CD4-positive, alpha-beta T cell (primary cell): Measurements from ENCODE around the gene VWA7. TPM values are rescaled to one million over a fixed set of nuclear protein-coding genes. Genes with fewer than 3 reads are reported as not detected.

Experiments
- ATAC-seq: fragments of 200-7000 bp; cut with Tn5 transposase; one replicate; pipeline ENCODE4 v1.10.0; 2022; ENCODE audit warnings: mild to moderate bottlenecking; ENCODE audit not compliant: poor library complexity
- CTCF ChIA-PET: fragments of 350-600 bp; sonication (Branson Sonifier 250); formaldehyde crosslinking; loops from one replicate; lab custom pipeline; 2021; ENCODE audit warnings: antibody characterized with exemption, inconsistent platforms; lab: Charles Lee
- POLR2A ChIA-PET: fragments of 350-600 bp; sonication (Branson Sonifier 250); formaldehyde crosslinking; loops from one replicate; lab custom pipeline; 2021; ENCODE audit warnings: antibody characterized with exemption, inconsistent platforms; lab: Charles Lee
- DNase-seq, 14 experiments: peaks; one replicate each; pipeline ENCODE4 v3.0.0-alpha.2; 2013 to 2020; ENCODE audit warnings: mixed read lengths in 2 of 14
- H3K27ac ChIP-seq, 2 donors: one replicate each; pipeline versions ENCODE4 v1.5.1 to v1.7.0; 2013; ENCODE audit warnings: low read length in 2 of 2, low read depth in 1 of 2, mild to moderate bottlenecking in 1 of 2
- H3K27me3 ChIP-seq, 2 experiments: 1 replicate in 1 of 2; 2 replicates in 1 of 2; pipeline versions ENCODE4 v1.6.1 to v1.7.0; 2013; ENCODE audit warnings: low read length in 2 of 2, control low read depth in 1 of 2, mild to moderate bottlenecking in 1 of 2, moderate library complexity in 1 of 2; ENCODE audit not compliant: insufficient read depth in 2 of 2, control insufficient read depth in 1 of 2
- H3K36me3 ChIP-seq: one replicate; pipeline ENCODE4 v1.6.1; 2013; ENCODE audit warnings: low read length, control low read depth; ENCODE audit not compliant: insufficient read depth
- H3K4me1 ChIP-seq: one replicate; pipeline ENCODE4 v1.6.1; 2013; ENCODE audit warnings: low read length, control low read depth; ENCODE audit not compliant: insufficient read depth
- H3K4me3 ChIP-seq: one replicate; pipeline ENCODE4 v1.5.1; 2013; ENCODE audit warnings: mild to moderate bottlenecking, low read length, moderate library complexity
- H3K9me3 ChIP-seq, 2 experiments: 1 replicate in 1 of 2; 2 replicates in 1 of 2; pipeline versions ENCODE4 v1.6.1 to v1.7.0; 2013; ENCODE audit warnings: low read length in 2 of 2, mild to moderate bottlenecking in 2 of 2, control low read depth in 1 of 2, moderate library complexity in 1 of 2; ENCODE audit not compliant: control insufficient read depth in 1 of 2, insufficient read depth in 1 of 2
- H3K27ac Mint-ChIP-seq: one replicate; pipeline ENCODE4 v1.8.0; 2020; ENCODE audit warnings: mixed read lengths
- H3K27me3 Mint-ChIP-seq: one replicate; pipeline ENCODE4 v1.8.0; 2021; ENCODE audit warnings: mixed read lengths
- H3K36me3 Mint-ChIP-seq: one replicate; pipeline ENCODE4 v1.8.0; 2021; ENCODE audit warnings: low read depth, mixed read lengths
- H3K4me1 Mint-ChIP-seq: one replicate; pipeline ENCODE4 v1.8.0; 2021; ENCODE audit warnings: low read depth, mixed read lengths
- H3K4me3 Mint-ChIP-seq: one replicate; pipeline ENCODE4 v1.8.0; 2020; ENCODE audit warnings: mild to moderate bottlenecking, mixed read lengths
- H3K9me3 Mint-ChIP-seq: one replicate; pipeline ENCODE4 v1.8.0; 2020; ENCODE audit warnings: mixed read lengths
- intact Hi-C, 2 experiments: fragments of 100-400 bp; cut with DNase I in 1 of 2; cut with micrococcal nuclease in 1 of 2; formaldehyde crosslinking; loops; one replicate each; pipeline versions ENCODE4 v1.15.1 to v1.9.0; 2023 to 2025; cut with DNase I, micrococcal nuclease
- total RNA-seq, 174 experiments: library from RNA in 2 of 174; stranded (reverse) in 2 of 174; gene quantifications; one replicate each; pipeline ENCODE4 v1.2.3 and lab custom pipeline; 2021 to 2026
- TF ChIP-seq, protein P1 (sequence below): fragments of 200-600 bp; IDR thresholded peaks from one replicate; pipeline ENCODE4 v1.8.0; 2022; ENCODE audit warnings: antibody characterized with exemption, mild to moderate bottlenecking

VWA7 gene
- total RNA-seq, 2 experiments from 2014 or later: 1.7 TPM

DNA sequence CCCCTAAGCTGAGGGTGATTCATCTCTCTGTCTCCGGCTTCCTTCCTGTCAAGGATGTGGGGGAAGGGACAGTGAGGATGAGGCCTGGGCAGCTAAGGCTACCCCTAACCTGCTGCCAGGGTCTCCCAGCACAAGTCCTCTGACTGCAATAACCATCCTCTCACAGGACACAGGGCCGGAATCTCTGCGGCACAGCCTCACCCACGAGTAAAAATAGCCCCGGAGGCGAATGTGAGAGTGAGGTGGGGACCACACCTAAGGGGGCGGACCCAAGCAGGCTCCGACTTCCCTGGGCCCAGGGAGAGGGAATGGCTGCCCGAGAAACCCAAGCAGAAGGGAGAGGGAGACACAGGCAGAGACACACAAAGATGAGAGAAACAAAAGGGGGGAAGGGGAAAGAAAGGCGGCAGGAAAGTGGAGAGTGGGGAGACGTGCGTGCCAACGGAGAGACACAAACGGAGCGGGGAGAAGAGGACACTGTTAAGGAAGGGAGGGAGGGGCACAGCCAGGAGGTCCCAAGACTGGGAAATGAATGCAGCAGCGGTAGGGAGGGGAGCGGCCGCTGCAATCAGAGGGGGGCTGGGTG, 42.2 kb downstream of the VWA7 start:
- TF ChIP-seq, protein P1, sequence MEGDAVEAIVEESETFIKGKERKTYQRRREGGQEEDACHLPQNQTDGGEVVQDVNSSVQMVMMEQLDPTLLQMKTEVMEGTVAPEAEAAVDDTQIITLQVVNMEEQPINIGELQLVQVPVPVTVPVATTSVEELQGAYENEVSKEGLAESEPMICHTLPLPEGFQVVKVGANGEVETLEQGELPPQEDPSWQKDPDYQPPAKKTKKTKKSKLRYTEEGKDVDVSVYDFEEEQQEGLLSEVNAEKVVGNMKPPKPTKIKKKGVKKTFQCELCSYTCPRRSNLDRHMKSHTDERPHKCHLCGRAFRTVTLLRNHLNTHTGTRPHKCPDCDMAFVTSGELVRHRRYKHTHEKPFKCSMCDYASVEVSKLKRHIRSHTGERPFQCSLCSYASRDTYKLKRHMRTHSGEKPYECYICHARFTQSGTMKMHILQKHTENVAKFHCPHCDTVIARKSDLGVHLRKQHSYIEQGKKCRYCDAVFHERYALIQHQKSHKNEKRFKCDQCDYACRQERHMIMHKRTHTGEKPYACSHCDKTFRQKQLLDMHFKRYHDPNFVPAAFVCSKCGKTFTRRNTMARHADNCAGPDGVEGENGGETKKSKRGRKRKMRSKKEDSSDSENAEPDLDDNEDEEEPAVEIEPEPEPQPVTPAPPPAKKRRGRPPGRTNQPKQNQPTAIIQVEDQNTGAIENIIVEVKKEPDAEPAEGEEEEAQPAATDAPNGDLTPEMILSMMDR: no peak
- CTCF ChIA-PET: interaction anchor here (2.0 kb wide), 1 partner anchor 35 kb away, joined by 4 read pairs; no protein-coding TSS in a partner anchor
- POLR2A ChIA-PET: interaction anchor here (0.5 to 1.9 kb wide), 6 partner anchors 63 to 1120 kb away, joined by 3 to 12 read pairs (median 4); partner anchors contain the start of genes HSPA1A, HSPA1B and HSPA1L
- Histone ChIP-seq H3K4me3 (peak overlapping the region; percentile 75), H3K27ac (peak overlapping the region; percentile 89 to 90), H3K36me3 (peaks cover 39% of the 10 kb centered on the region), H3K4me1 (peaks cover 73% of the 10 kb centered on the region), H3K27me3 (no peaks in the 10 kb centered on the region), H3K9me3 (no peaks in the 10 kb centered on the region)
- Mint-ChIP-seq H3K36me3 (peaks cover 63% of the 10 kb centered on the region), H3K4me1 (peaks cover 87% of the 10 kb centered on the region), H3K4me3 (peak overlapping the region; percentile 90), H3K27me3 (no peaks in the 10 kb centered on the region), H3K27ac (peak overlapping the region; percentile 85), H3K9me3 (no peaks in the 10 kb centered on the region)
- intact Hi-C loops: loop anchor here in 1 of 2 experiments (5.0 kb wide), 2 partner anchors 33 to 82 kb away; partner anchors contain the start of genes ABHD16A, HSPA1A and HSPA1L
- DNase-seq (peak in 11 of 14 experiments; percentile 35 to 87 (median 52)), ATAC-seq (peak; percentile 25)

DNA sequence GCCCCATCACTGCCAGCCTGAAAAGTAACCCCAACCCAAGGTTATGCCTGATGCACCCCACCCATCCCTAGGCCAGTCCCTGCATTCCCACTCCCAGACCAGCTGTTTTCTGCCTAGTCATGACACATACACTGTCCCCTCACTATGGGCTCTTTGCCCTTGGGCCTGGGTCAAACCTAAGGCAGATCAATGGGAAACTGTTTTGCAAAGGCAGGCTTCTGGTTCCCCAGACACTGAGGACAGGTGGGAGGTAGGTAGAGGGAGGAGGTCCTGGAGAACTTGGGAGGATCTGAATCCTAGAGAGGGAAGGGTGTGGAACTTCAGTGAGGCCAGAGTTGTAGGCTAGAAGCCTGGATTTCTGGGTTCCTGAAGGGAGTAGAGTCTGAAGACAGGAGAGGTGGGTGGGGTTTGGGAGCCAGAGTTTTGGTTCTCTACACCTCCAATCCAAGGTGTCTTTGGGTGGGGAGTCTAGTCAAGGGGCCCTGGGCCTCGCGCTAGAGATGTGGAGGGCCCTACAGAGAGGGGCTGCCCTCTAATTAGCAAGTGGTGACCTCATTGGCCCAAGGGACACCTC, 42.8 kb downstream of the VWA7 start:
- ATAC-seq (no peak), DNase-seq (no peak)
- Mint-ChIP-seq H3K27ac (peak overlapping the region; percentile 85), H3K4me3 (peak overlapping the region; percentile 90), H3K4me1 (peaks cover 84% of the 10 kb centered on the region), H3K27me3 (no peaks in the 10 kb centered on the region), H3K36me3 (peaks cover 64% of the 10 kb centered on the region), H3K9me3 (no peaks in the 10 kb centered on the region)
- TF ChIP-seq, protein P1: no peak
- Histone ChIP-seq H3K27ac (peak overlapping the region; percentile 89 to 90), H3K9me3 (no peaks in the 10 kb centered on the region), H3K4me1 (peaks cover 73% of the 10 kb centered on the region), H3K27me3 (no peaks in the 10 kb centered on the region), H3K4me3 (peak overlapping the region; percentile 75), H3K36me3 (peaks cover 39% of the 10 kb centered on the region)
- ChIA-PET POLR2A (interaction anchor here (0.5 to 1.9 kb wide), 3 partner anchors 80 to 1120 kb away, joined by 4 to 12 read pairs (median 5); partner anchors contain the start of genes HSPA1A and HSPA1L), CTCF (interaction anchor here (2.0 kb wide), 1 partner anchor 35 kb away, joined by 4 read pairs; no protein-coding TSS in a partner anchor)
- intact Hi-C loops: no loop called here

DNA sequence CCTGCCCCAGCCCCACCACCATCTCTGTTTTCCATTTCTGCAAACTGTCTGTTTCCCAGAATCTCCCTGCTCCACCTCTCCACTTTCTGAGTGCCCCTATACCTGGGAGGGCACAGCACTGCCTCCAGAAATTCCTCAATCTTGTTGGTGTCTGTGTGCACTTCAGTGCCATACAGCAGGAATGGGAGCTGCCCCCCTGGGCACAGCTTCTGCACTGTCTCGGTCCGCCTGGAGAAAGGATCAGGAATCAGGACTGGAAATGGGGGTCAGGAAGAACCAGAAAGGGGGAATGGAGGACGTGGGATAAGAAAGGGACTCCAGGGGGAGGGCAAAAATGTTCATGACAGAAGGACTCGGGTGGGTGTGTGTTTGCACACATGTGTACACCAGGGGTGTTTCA, 43.4 kb downstream of the VWA7 start:
- H3K36me3 ChIP-seq: peaks cover 39% of the 10 kb centered on the region
- ATAC-seq (no peak), DNase-seq (no peak)
- no peaks in the 10 kb centered on the region for H3K9me3 Mint-ChIP-seq
- H3K27me3 Mint-ChIP-seq: no peaks in the 10 kb centered on the region
- H3K27me3 ChIP-seq: no peaks in the 10 kb centered on the region
- peaks cover 73% of the 10 kb centered on the region for H3K4me1 ChIP-seq
- H3K4me3 ChIP-seq: no peak overlapping the region
- H3K27ac ChIP-seq: peak overlapping the region; percentile 89 to 90
- peak overlapping the region; percentile 71 for H3K4me3 Mint-ChIP-seq
- peaks cover 65% of the 10 kb centered on the region for H3K36me3 Mint-ChIP-seq
- POLR2A ChIA-PET: no interaction called here
- CTCF ChIA-PET: interaction anchor here (2.0 kb wide), 1 partner anchor 36 kb away, joined by 4 read pairs; no protein-coding TSS in a partner anchor
- intact Hi-C loops: no loop called here
- TF ChIP-seq, protein P1: no peak
- H3K4me1 Mint-ChIP-seq: peaks cover 83% of the 10 kb centered on the region
- H3K9me3 ChIP-seq: no peaks in the 10 kb centered on the region
- H3K27ac Mint-ChIP-seq: peak overlapping the region; percentile 85
